GM18867 (cell line): ENCODE measurements around the gene VASP.

ENCODE experiments used
- ATAC-seq: cut with Tn5 transposase; IDR thresholded peaks from one replicate; pipeline ENCODE4 v1.9.1; 2021; ENCODE audit warnings: mild to moderate bottlenecking, moderate library complexity; ENCODE audit not compliant: unreplicated experiment

The VASP gene

GRCh38 chr19:45547965-45548609, 40.8 kb downstream of the VASP start:
- no peak for ATAC-seq

- ATAC-seq, result no peak
Observed at GRCh38 chr19:45553464-45553863, 46.2 kb downstream of the VASP start.

GRCh38 chr19:45554481-45554880, 47.2 kb downstream of the VASP start:
- no peak for ATAC-seq

GRCh38 chr19:45556835-45557234, 49.6 kb downstream of the VASP start:
- ATAC-seq, result no peak

GRCh38 chr19:45558399-45558878, 51.2 kb downstream of the VASP start:
- no peak for ATAC-seq

GRCh38 chr19:45560038-45560437, 52.8 kb downstream of the VASP start:
- ATAC-seq, result no peak

- no peak for ATAC-seq
Observed at GRCh38 chr19:45560686-45561085, 53.4 kb downstream of the VASP start.

- no peak for ATAC-seq
Observed at GRCh38 chr19:45564131-45564780, 57.0 kb downstream of the VASP start.

GRCh38 chr19:45567609-45568008, 60.3 kb downstream of the VASP start:
- ATAC-seq, result no peak

- ATAC-seq, result no peak
Observed at GRCh38 chr19:45568732-45569131, 61.5 kb downstream of the VASP start.

- ATAC-seq, result no peak
Observed at GRCh38 chr19:45569619-45570421, 62.5 kb downstream of the VASP start.

GRCh38 chr19:45571457-45572220, 64.4 kb downstream of the VASP start:
- no peak for ATAC-seq

- ATAC-seq, result no peak
Observed at GRCh38 chr19:45574526-45574925, 67.2 kb downstream of the VASP start.

GRCh38 chr19:45575216-45575615, 67.9 kb downstream of the VASP start:
- no peak for ATAC-seq
